ENCODE measurements around the gene GABBR2. TPM values are rescaled to one million over a fixed set of nuclear protein-coding genes. Genes with fewer than 3 reads are reported as not detected.

The GABBR2 gene
- total and polyA plus RNA-seq, 7 experiments from 2014 or later: not detected

- no peak overlapping the region for H3K27ac Mint-ChIP-seq
- H3K36me3 Mint-ChIP-seq: no peaks in the 10 kb centered on the region
Measured at GRCh38 chr9:98673681-98674080, 35.1 kb downstream of the GABBR2 start.

GRCh38 chr9:98667005-98667640, 41.6 kb downstream of the GABBR2 start:
- ChIA-PET CTCF (no interaction called here), POLR2A (no interaction called here)
- DNase-seq (no peak), ATAC-seq (no peak)
- Histone ChIP-seq H3K4me1 (ENCODE audit: control insufficient read depth in 2 of 2, insufficient read depth in 2 of 2, low read length in 2 of 2) (no peaks in the 10 kb centered on the region), H3K27me3 (ENCODE audit: control insufficient read depth in 2 of 2, insufficient read depth in 2 of 2, low read length in 2 of 2) (no peaks in the 10 kb centered on the region), H3K9me3 (ENCODE audit: control insufficient read depth in 2 of 3, low read length in 3 of 3) (no peaks in the 10 kb centered on the region), H3K4me3 (ENCODE audit: low read length) (no peak overlapping the region), H3K27ac (ENCODE audit: low read depth, low read length) (no peak overlapping the region), H3K36me3 (ENCODE audit: control insufficient read depth in 2 of 3, insufficient read depth in 3 of 3, low read length in 3 of 3) (no peaks in the 10 kb centered on the region)
- Mint-ChIP-seq H3K36me3 (no peaks in the 10 kb centered on the region), H3K4me3 (no peak overlapping the region), H3K27me3 (peaks cover 7 to 37% (median 21%) of the 10 kb centered on the region in 5 donors), H3K27ac (no peak overlapping the region), H3K4me1 (no peaks in the 10 kb centered on the region), H3K9me3 (peaks cover 0 to 5% (median 0%) of the 10 kb centered on the region in 11 donors)
- intact Hi-C loops (cut with micrococcal nuclease): no loop called here

More at GRCh38 chr9:98673681-98674080, 35.1 kb downstream of the GABBR2 start:
- H3K4me3 ChIP-seq (ENCODE audit: low read length): no peak overlapping the region
- no peak for ATAC-seq
- no peaks in the 10 kb centered on the region for H3K4me1 Mint-ChIP-seq
- H3K9me3 ChIP-seq (ENCODE audit: control insufficient read depth in 2 of 3, low read length in 3 of 3): no peaks in the 10 kb centered on the region
- intact Hi-C loops (cut with micrococcal nuclease): no loop called here
- H3K36me3 ChIP-seq (ENCODE audit: control insufficient read depth in 2 of 3, insufficient read depth in 3 of 3, low read length in 3 of 3): no peaks in the 10 kb centered on the region
- no peak overlapping the region for H3K4me3 Mint-ChIP-seq
- no peak overlapping the region for H3K27ac ChIP-seq (ENCODE audit: low read depth, low read length)
- DNase-seq: no peak
- H3K9me3 Mint-ChIP-seq: peaks cover 0 to 16% (median 2%) of the 10 kb centered on the region in 11 donors
- CTCF ChIA-PET: no interaction called here
- H3K27me3 ChIP-seq (ENCODE audit: control insufficient read depth in 2 of 2, insufficient read depth in 2 of 2, low read length in 2 of 2): no peaks in the 10 kb centered on the region
- no peaks in the 10 kb centered on the region for H3K4me1 ChIP-seq (ENCODE audit: control insufficient read depth in 2 of 2, insufficient read depth in 2 of 2, low read length in 2 of 2)
- H3K27me3 Mint-ChIP-seq: peaks cover 12 to 38% (median 30%) of the 10 kb centered on the region in 5 donors
- POLR2A ChIA-PET: no interaction called here

- ChIA-PET POLR2A (no interaction called here), CTCF (no interaction called here)
Measured at GRCh38 chr9:98665501-98665900, 43.2 kb downstream of the GABBR2 start.

GRCh38 chr9:98660541-98660940, 48.2 kb downstream of the GABBR2 start:
- Mint-ChIP-seq H3K27ac (no peak overlapping the region), H3K36me3 (no peaks in the 10 kb centered on the region), H3K4me3 (no peak overlapping the region), H3K9me3 (peaks cover 0 to 2% (median 0%) of the 10 kb centered on the region in 11 donors), H3K27me3 (peaks cover 5 to 18% (median 10%) of the 10 kb centered on the region in 5 donors), H3K4me1 (no peaks in the 10 kb centered on the region)
- H3K4me3 ChIP-seq (ENCODE audit: low read length): no peak overlapping the region
- H3K27ac ChIP-seq (ENCODE audit: low read depth, low read length): no peak overlapping the region
- POLR2A ChIA-PET: no interaction called here
- CTCF ChIA-PET: no interaction called here
- no peaks in the 10 kb centered on the region for H3K9me3 ChIP-seq (ENCODE audit: control insufficient read depth in 2 of 3, low read length in 3 of 3)
- no peaks in the 10 kb centered on the region for H3K27me3 ChIP-seq (ENCODE audit: control insufficient read depth in 2 of 2, insufficient read depth in 2 of 2, low read length in 2 of 2)
- H3K36me3 ChIP-seq (ENCODE audit: control insufficient read depth in 2 of 3, insufficient read depth in 3 of 3, low read length in 3 of 3): no peaks in the 10 kb centered on the region
- intact Hi-C loops (cut with micrococcal nuclease): no loop called here
- H3K4me1 ChIP-seq (ENCODE audit: control insufficient read depth in 2 of 2, insufficient read depth in 2 of 2, low read length in 2 of 2): no peaks in the 10 kb centered on the region
- no peak for ATAC-seq
- no peak for DNase-seq

More at GRCh38 chr9:98665501-98665900, 43.2 kb downstream of the GABBR2 start:
- Mint-ChIP-seq H3K4me1 (no peaks in the 10 kb centered on the region), H3K4me3 (no peak overlapping the region), H3K36me3 (no peaks in the 10 kb centered on the region), H3K9me3 (peaks cover 0 to 4% (median 0%) of the 10 kb centered on the region in 11 donors), H3K27me3 (peaks cover 6 to 43% (median 18%) of the 10 kb centered on the region in 5 donors), H3K27ac (no peak overlapping the region)
- intact Hi-C loops (cut with micrococcal nuclease): no loop called here
- H3K36me3 ChIP-seq (ENCODE audit: control insufficient read depth in 2 of 3, insufficient read depth in 3 of 3, low read length in 3 of 3): no peaks in the 10 kb centered on the region
- H3K4me1 ChIP-seq (ENCODE audit: control insufficient read depth in 2 of 2, insufficient read depth in 2 of 2, low read length in 2 of 2): no peaks in the 10 kb centered on the region
- H3K4me3 ChIP-seq (ENCODE audit: low read length): no peak overlapping the region
- no peaks in the 10 kb centered on the region for H3K9me3 ChIP-seq (ENCODE audit: control insufficient read depth in 2 of 3, low read length in 3 of 3)
- no peaks in the 10 kb centered on the region for H3K27me3 ChIP-seq (ENCODE audit: control insufficient read depth in 2 of 2, insufficient read depth in 2 of 2, low read length in 2 of 2)
- no peak overlapping the region for H3K27ac ChIP-seq (ENCODE audit: low read depth, low read length)
- no peak for DNase-seq
- no peak for ATAC-seq

GRCh38 chr9:98658951-98659351, 49.8 kb downstream of the GABBR2 start:
- Mint-ChIP-seq H3K4me1 (no peaks in the 10 kb centered on the region), H3K4me3 (no peak overlapping the region), H3K27me3 (peaks cover 5 to 16% (median 8%) of the 10 kb centered on the region in 5 donors), H3K9me3 (peaks cover 0 to 6% (median 0%) of the 10 kb centered on the region in 11 donors), H3K36me3 (no peaks in the 10 kb centered on the region), H3K27ac (no peak overlapping the region)
- ChIA-PET CTCF (interaction anchor here (0.7 kb wide), 1 partner anchor 10 kb away, joined by 3 read pairs; no protein-coding TSS in a partner anchor), POLR2A (no interaction called here)
- no peak for ATAC-seq
- Histone ChIP-seq H3K4me1 (ENCODE audit: control insufficient read depth in 2 of 2, insufficient read depth in 2 of 2, low read length in 2 of 2) (no peaks in the 10 kb centered on the region), H3K27ac (ENCODE audit: low read depth, low read length) (no peak overlapping the region), H3K9me3 (ENCODE audit: control insufficient read depth in 2 of 3, low read length in 3 of 3) (no peaks in the 10 kb centered on the region), H3K36me3 (ENCODE audit: control insufficient read depth in 2 of 3, insufficient read depth in 3 of 3, low read length in 3 of 3) (no peaks in the 10 kb centered on the region), H3K4me3 (ENCODE audit: low read length) (no peak overlapping the region), H3K27me3 (ENCODE audit: control insufficient read depth in 2 of 2, insufficient read depth in 2 of 2, low read length in 2 of 2) (peaks cover 0 to 3% of the 10 kb centered on the region in 2 donors)
- no peak for DNase-seq
- intact Hi-C loops (cut with micrococcal nuclease): no loop called here

GRCh38 chr9:98657897-98658296, 50.8 kb downstream of the GABBR2 start:
- Histone ChIP-seq H3K27ac (ENCODE audit: low read depth, low read length) (no peak overlapping the region), H3K36me3 (ENCODE audit: control insufficient read depth in 2 of 3, insufficient read depth in 3 of 3, low read length in 3 of 3) (no peaks in the 10 kb centered on the region), H3K4me3 (ENCODE audit: low read length) (no peak overlapping the region), H3K9me3 (ENCODE audit: control insufficient read depth in 2 of 3, low read length in 3 of 3) (no peaks in the 10 kb centered on the region), H3K27me3 (ENCODE audit: control insufficient read depth in 2 of 2, insufficient read depth in 2 of 2, low read length in 2 of 2) (peaks cover 0 to 3% of the 10 kb centered on the region in 2 donors), H3K4me1 (ENCODE audit: control insufficient read depth in 2 of 2, insufficient read depth in 2 of 2, low read length in 2 of 2) (no peaks in the 10 kb centered on the region)
- DNase-seq: no peak
- CTCF ChIA-PET: no interaction called here
- ATAC-seq: no peak
- Mint-ChIP-seq H3K4me3 (no peak overlapping the region), H3K4me1 (no peaks in the 10 kb centered on the region), H3K9me3 (peaks cover 0 to 6% (median 0%) of the 10 kb centered on the region in 11 donors), H3K27me3 (peaks cover 5 to 16% (median 8%) of the 10 kb centered on the region in 5 donors), H3K36me3 (no peaks in the 10 kb centered on the region), H3K27ac (no peak overlapping the region)
- POLR2A ChIA-PET: no interaction called here
- intact Hi-C loops (cut with micrococcal nuclease): no loop called here

GRCh38 chr9:98656511-98656910, 52.2 kb downstream of the GABBR2 start:
- Mint-ChIP-seq H3K27me3 (peaks cover 0 to 17% (median 5%) of the 10 kb centered on the region in 5 donors), H3K27ac (no peak overlapping the region), H3K9me3 (peaks cover 0 to 6% (median 0%) of the 10 kb centered on the region in 11 donors), H3K4me3 (no peak overlapping the region), H3K36me3 (no peaks in the 10 kb centered on the region), H3K4me1 (no peaks in the 10 kb centered on the region)
- Histone ChIP-seq H3K27me3 (ENCODE audit: control insufficient read depth in 2 of 2, insufficient read depth in 2 of 2, low read length in 2 of 2) (peaks cover 0 to 3% of the 10 kb centered on the region in 2 donors), H3K4me3 (ENCODE audit: low read length) (no peak overlapping the region), H3K27ac (ENCODE audit: low read depth, low read length) (no peak overlapping the region), H3K36me3 (ENCODE audit: control insufficient read depth in 2 of 3, insufficient read depth in 3 of 3, low read length in 3 of 3) (no peaks in the 10 kb centered on the region), H3K9me3 (ENCODE audit: control insufficient read depth in 2 of 3, low read length in 3 of 3) (no peaks in the 10 kb centered on the region), H3K4me1 (ENCODE audit: control insufficient read depth in 2 of 2, insufficient read depth in 2 of 2, low read length in 2 of 2) (no peaks in the 10 kb centered on the region)
- ChIA-PET CTCF (no interaction called here), POLR2A (no interaction called here)
- no peak for ATAC-seq
- intact Hi-C loops (cut with micrococcal nuclease): no loop called here
- DNase-seq: no peak

All from naive thymus-derived CD4-positive, alpha-beta T cell (primary cell).